Lower leg skin (tissue), 4 donors: ENCODE measurements around the gene ICAM2. TPM values are rescaled to one million over a fixed set of nuclear protein-coding genes. Genes with fewer than 3 reads are reported as not detected.
"Not testable (repeated sequence)": the region's sequence is repeated elsewhere in the genome, so short reads cannot be mapped to it uniquely, and the experiment has no call there.

ENCODE experiments used
- DNase-seq, 2 donors: peaks; one replicate each; pipeline ENCODE4 v3.0.0-alpha.2; 2019; ENCODE audit warnings: low spot score in 2 of 2
- H3K4me3 ChIP-seq: fragments of 200-600 bp; sonication (generic); 2 replicates; pipeline ENCODE4 v1.5.1; 2017; ENCODE audit warnings: mild to moderate bottlenecking, low read depth; ENCODE audit not compliant: poor library complexity, severe bottlenecking
- CTCF ChIP-seq, 3 donors: fragments of 450-650 bp; IDR thresholded peaks; one replicate each; pipeline ENCODE4 v1.5.1; 2016; ENCODE audit warnings: antibody characterized with exemption in 3 of 3, mild to moderate bottlenecking in 3 of 3, moderate library complexity in 2 of 3
- POLR2A ChIP-seq, 2 donors: fragments of 450-650 bp; IDR thresholded peaks; one replicate each; pipeline ENCODE4 v1.6.1; 2016 to 2017; ENCODE audit warnings: antibody characterized with exemption in 2 of 2, mild to moderate bottlenecking in 1 of 2, moderate library complexity in 1 of 2
- WGBS, 2 donors: methylation state at CpG; one replicate each; pipeline ENCODE4 v1.1.5; 2018; 5-methylcytosine and 5-hydroxymethylcytosine counted together
- intact Hi-C: fragments of 100-400 bp; cut with DNase I; formaldehyde crosslinking; loops from one replicate; pipeline ENCODE4 v1.15.0; 2023; ENCODE audit warnings: low total_unique reads
- total RNA-seq, 4 donors: library from RNA; depleted of rRNA; stranded (reverse); fragments of >200 nt; gene quantifications; one replicate each; pipeline ENCODE4 v1.1.0, GENCODE V29; 2016

ICAM2 gene
- total RNA-seq, 4 donors from 2014 or later, result 11.5 to 26.8 (median 19.9) TPM

GRCh38 chr17:64028874-64029464 is 8.5 kb upstream of the ICAM2 start:
- WGBS, 2 donors, result 15 to 27% methylated on average over 3 of the region's 3 CpGs
- intact Hi-C loops, result loop anchor here (5.0 to 10.0 kb wide), 2 partner anchors 103 to 114 kb away; partner anchors contain the start of genes CSHL1, ERN1 and GH1
- peak; percentile 49 to 90 for DNase-seq
- no peak overlapping the region for H3K4me3 ChIP-seq
- peak in 1 of 3 donors; percentile 50 for TF ChIP-seq CTCF (IDR thresholded peaks at IDR 0.05)
- no peak for TF ChIP-seq POLR2A (IDR thresholded peaks at IDR 0.05)

- peak; percentile 50 to 96 for DNase-seq
- intact Hi-C loops, result loop anchor here (5.0 to 10.0 kb wide), 2 partner anchors 106 to 111 kb away; partner anchors contain the start of genes CSHL1, ERN1 and GH1
- no peak overlapping the region for H3K4me3 ChIP-seq
- 2 to 3% methylated on average over 21 of the region's 21 CpGs for WGBS, 2 donors
- TF ChIP-seq POLR2A (IDR thresholded peaks at IDR 0.05) (no peak), CTCF (IDR thresholded peaks at IDR 0.05) (peak in 1 of 3 donors; percentile 77)
Observed at GRCh38 chr17:64025732-64026294, 5.4 kb upstream of the ICAM2 start.

- no peak overlapping the region for H3K4me3 ChIP-seq
- 59 to 63% methylated on average over 19 of the region's 19 CpGs for WGBS, 2 donors
- DNase-seq, result peak in 1 of 2 donors; percentile 83
Observed at GRCh38 chr17:64024781-64025731, 4.6 kb upstream of the ICAM2 start.

GRCh38 chr17:64024215-64024654 is 3.8 kb upstream of the ICAM2 start:
- peak in 1 of 2 donors; percentile 32 for DNase-seq
- no peak for TF ChIP-seq POLR2A (IDR thresholded peaks at IDR 0.05)
- TF ChIP-seq CTCF (IDR thresholded peaks at IDR 0.05), result no peak
- WGBS, 2 donors, result 68 to 77% methylated on average over 8 of the region's 8 CpGs
- no peak overlapping the region for H3K4me3 ChIP-seq
- intact Hi-C loops, result loop anchor here (10.0 kb wide), 1 partner anchor 109 kb away; the partner anchor contains the start of genes CSHL1 and GH1

More at GRCh38 chr17:64024781-64025731, 4.6 kb upstream of the ICAM2 start:
- intact Hi-C loops, result loop anchor here (5.0 to 10.0 kb wide), 2 partner anchors 107 to 110 kb away; partner anchors contain the start of genes CSHL1, ERN1 and GH1
- TF ChIP-seq CTCF (IDR thresholded peaks at IDR 0.05) (no peak), POLR2A (IDR thresholded peaks at IDR 0.05) (no peak)

GRCh38 chr17:64022611-64023063 is 2.2 kb upstream of the ICAM2 start:
- intact Hi-C loops, result loop anchor here (10.0 kb wide), 1 partner anchor 108 kb away; the partner anchor contains the start of genes CSHL1 and GH1
- DNase-seq, result peak in 1 of 2 donors; percentile 63
- no peak overlapping the region for H3K4me3 ChIP-seq
- WGBS, 2 donors, result 75 to 77% methylated on average over 5 of the region's 5 CpGs
- no peak for TF ChIP-seq POLR2A (IDR thresholded peaks at IDR 0.05)
- TF ChIP-seq CTCF (IDR thresholded peaks at IDR 0.05), result no peak

GRCh38 chr17:64019551-64019961 is 877 bp downstream of the ICAM2 start:
- H3K4me3 ChIP-seq, intact Hi-C loops: not testable (repeated sequence)

More at GRCh38 chr17:64019551-64019961, 877 bp downstream of the ICAM2 start:
- whole genome bisulfite sequencing, 2 donors, result 70 to 75% methylated on average over 9 of the region's 9 CpGs
- peak in 1 of 2 donors; percentile 45 for DNase-seq
